WTC11 (cell line): ENCODE results near the gene ANO9.
A peak's percentile ranks its signal among the peaks of the same experiment; 100 is the strongest.

Experiments
- AFF4 ChIP-seq: sonication (generic); formaldehyde crosslinking; IDR thresholded peaks from 2 replicates; pipeline ENCODE4 v1.8.1; 2023; ENCODE audit warnings: mild to moderate bottlenecking, missing genetic modification reagents, borderline replicate concordance
- CREM ChIP-seq: sonication (generic); formaldehyde crosslinking; IDR thresholded peaks from 2 replicates; pipeline ENCODE4 v1.8.1; 2022; ENCODE audit warnings: mild to moderate bottlenecking, missing genetic modification reagents, moderate library complexity
- GABPB1 ChIP-seq: sonication (generic); formaldehyde crosslinking; IDR thresholded peaks from 2 replicates; pipeline ENCODE4 v1.8.1; 2023; ENCODE audit warnings: mild to moderate bottlenecking, missing genetic modification reagents
- JAZF1 ChIP-seq: fragments of 250-450 bp; sonication (Bioruptor Pico); IDR thresholded peaks from 2 replicates; pipeline ENCODE4 v1.9.0; 2021; ENCODE audit warnings: moderate library complexity, mild to moderate bottlenecking, inconsistent platforms
- MXD4 ChIP-seq: fragments of 250-450 bp; sonication (Bioruptor Pico); IDR thresholded peaks from 2 replicates; pipeline ENCODE4 v1.8.0; 2021; ENCODE audit warnings: mild to moderate bottlenecking, moderate library complexity, borderline replicate concordance
- NR3C1 ChIP-seq: sonication (generic); formaldehyde crosslinking; conservative IDR thresholded peaks from 2 replicates; pipeline ENCODE4 v1.8.1; 2023; ENCODE audit warnings: low read depth, mild to moderate bottlenecking, missing genetic modification reagents
- TEAD4 ChIP-seq: sonication (generic); formaldehyde crosslinking; IDR thresholded peaks from 2 replicates; pipeline ENCODE4 v1.8.0; 2022; ENCODE audit warnings: mild to moderate bottlenecking, missing genetic modification reagents
- USF1 ChIP-seq: sonication (generic); formaldehyde crosslinking; IDR thresholded peaks from 2 replicates; pipeline ENCODE4 v1.8.0; 2022; ENCODE audit warnings: mild to moderate bottlenecking, missing genetic modification reagents
- ZMAT4 ChIP-seq: fragments of 250-450 bp; sonication (Bioruptor Pico); IDR thresholded peaks from 2 replicates; pipeline ENCODE4 v1.9.0; 2021; ENCODE audit warnings: mild to moderate bottlenecking
- ZNF263 ChIP-seq: sonication (generic); formaldehyde crosslinking; IDR thresholded peaks from 2 replicates; pipeline ENCODE4 v1.8.1; 2022; ENCODE audit warnings: low read depth, mild to moderate bottlenecking, moderate library complexity, missing genetic modification reagents
- TF ChIP-seq, protein P1 (sequence below): sonication (generic); formaldehyde crosslinking; IDR thresholded peaks from 2 replicates; pipeline ENCODE4 v1.8.0; 2022; ENCODE audit warnings: mild to moderate bottlenecking, missing genetic modification reagents
- TF ChIP-seq, protein P2 (sequence below): fragments of 200-600 bp; IDR thresholded peaks from 2 replicates; pipeline ENCODE4 v1.8.0; 2022; ENCODE audit warnings: antibody characterized with exemption
- TF ChIP-seq, protein P3 (sequence below): sonication (generic); formaldehyde crosslinking; IDR thresholded peaks from 2 replicates; pipeline ENCODE4 v1.8.1; 2023; ENCODE audit warnings: mild to moderate bottlenecking, missing genetic modification reagents, moderate library complexity

DNA sequence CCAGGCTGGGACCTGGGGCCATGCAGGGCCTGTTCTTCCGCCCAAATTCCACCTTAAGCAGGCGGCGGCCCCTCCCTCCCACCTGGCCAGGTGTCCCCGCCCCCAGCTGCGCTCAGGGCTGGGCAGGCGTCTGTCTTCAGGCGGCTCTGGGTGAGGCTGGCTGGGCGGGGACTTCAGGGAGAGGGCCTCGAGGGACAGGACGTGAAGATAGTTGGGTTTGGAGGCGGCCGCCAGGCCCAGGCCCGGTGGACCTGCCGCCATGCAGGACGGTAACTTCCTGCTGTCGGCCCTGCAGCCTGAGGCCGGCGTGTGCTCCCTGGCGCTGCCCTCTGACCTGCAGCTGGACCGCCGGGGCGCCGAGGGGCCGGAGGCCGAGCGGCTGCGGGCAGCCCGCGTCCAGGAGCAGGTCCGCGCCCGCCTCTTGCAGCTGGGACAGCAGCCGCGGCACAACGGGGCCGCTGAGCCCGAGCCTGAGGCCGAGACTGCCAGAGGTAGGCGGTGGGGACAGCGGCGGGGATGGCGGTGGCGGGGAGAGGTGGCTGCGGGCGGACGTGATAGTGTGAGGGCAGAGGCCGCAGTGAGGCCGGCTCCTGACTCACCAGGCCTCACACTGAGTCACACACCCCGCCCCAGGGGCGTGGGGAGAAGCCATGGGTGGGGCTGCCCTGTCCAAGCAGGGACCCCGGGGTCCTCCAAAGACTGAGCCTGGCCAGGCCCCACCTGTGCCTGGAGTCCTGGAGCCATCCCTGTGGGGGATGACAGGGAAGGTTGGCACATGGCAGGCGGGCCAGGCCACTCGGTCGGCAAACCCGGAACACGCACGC is 47.6 kb downstream of the ANO9 start, which contains the start of gene PKP3:
- TF ChIP-seq, protein P1, sequence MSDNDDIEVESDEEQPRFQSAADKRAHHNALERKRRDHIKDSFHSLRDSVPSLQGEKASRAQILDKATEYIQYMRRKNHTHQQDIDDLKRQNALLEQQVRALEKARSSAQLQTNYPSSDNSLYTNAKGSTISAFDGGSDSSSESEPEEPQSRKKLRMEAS = peak; percentile 55; the same call in 1 of the 2 replicates
- TF ChIP-seq, protein P2, sequence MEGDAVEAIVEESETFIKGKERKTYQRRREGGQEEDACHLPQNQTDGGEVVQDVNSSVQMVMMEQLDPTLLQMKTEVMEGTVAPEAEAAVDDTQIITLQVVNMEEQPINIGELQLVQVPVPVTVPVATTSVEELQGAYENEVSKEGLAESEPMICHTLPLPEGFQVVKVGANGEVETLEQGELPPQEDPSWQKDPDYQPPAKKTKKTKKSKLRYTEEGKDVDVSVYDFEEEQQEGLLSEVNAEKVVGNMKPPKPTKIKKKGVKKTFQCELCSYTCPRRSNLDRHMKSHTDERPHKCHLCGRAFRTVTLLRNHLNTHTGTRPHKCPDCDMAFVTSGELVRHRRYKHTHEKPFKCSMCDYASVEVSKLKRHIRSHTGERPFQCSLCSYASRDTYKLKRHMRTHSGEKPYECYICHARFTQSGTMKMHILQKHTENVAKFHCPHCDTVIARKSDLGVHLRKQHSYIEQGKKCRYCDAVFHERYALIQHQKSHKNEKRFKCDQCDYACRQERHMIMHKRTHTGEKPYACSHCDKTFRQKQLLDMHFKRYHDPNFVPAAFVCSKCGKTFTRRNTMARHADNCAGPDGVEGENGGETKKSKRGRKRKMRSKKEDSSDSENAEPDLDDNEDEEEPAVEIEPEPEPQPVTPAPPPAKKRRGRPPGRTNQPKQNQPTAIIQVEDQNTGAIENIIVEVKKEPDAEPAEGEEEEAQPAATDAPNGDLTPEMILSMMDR = no peak
- TF ChIP-seq, protein P3, sequence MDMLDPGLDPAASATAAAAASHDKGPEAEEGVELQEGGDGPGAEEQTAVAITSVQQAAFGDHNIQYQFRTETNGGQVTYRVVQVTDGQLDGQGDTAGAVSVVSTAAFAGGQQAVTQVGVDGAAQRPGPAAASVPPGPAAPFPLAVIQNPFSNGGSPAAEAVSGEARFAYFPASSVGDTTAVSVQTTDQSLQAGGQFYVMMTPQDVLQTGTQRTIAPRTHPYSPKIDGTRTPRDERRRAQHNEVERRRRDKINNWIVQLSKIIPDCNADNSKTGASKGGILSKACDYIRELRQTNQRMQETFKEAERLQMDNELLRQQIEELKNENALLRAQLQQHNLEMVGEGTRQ = no peak
- TF ChIP-seq USF1 (CRISPR knock-in tag) (no peak), GABPB1 (no peak), CREM (CRISPR knock-in tag) (no peak), NR3C1 (CRISPR knock-in tag) (no peak), AFF4 (no peak), ZMAT4 (CRISPR knock-in tag) (no peak), TEAD4 (CRISPR knock-in tag) (no peak), JAZF1 (CRISPR knock-in tag) (no peak), MXD4 (CRISPR knock-in tag) (no peak), ZNF263 (CRISPR knock-in tag) (no peak)
